Kidney (tissue), 14 donors: ENCODE results near the gene GABARAP. TPM values are rescaled to one million over a fixed set of nuclear protein-coding genes. Genes with fewer than 3 reads are reported as not detected.

Experiments
- DNase-seq, 5 donors: peaks; one replicate each; pipeline ENCODE4 v3.0.0-alpha.2; 2013 to 2020
- FAIRE-seq: peaks from 2 replicates; lab custom pipeline; 2012; peaks lifted over from hg19 to GRCh38; lab: Jason Lieb, UNC
- H3K27ac ChIP-seq, 2 donors: one replicate each; pipeline ENCODE4 v1.7.0; 2013; ENCODE audit warnings: low read depth in 2 of 2, low read length in 2 of 2, inconsistent platforms in 1 of 2
- H3K27me3 ChIP-seq: one replicate; pipeline ENCODE4 v1.7.1; 2013; ENCODE audit warnings: low read length, inconsistent platforms; ENCODE audit not compliant: control insufficient read depth, insufficient read depth
- H3K36me3 ChIP-seq, 3 donors: one replicate each; pipeline versions ENCODE4 v1.7.0 to v1.7.1; 2013; ENCODE audit warnings: low read length in 3 of 3, control low read depth in 1 of 3, inconsistent platforms in 1 of 3; ENCODE audit not compliant: insufficient read depth in 3 of 3, control insufficient read depth in 2 of 3
- H3K4me1 ChIP-seq, 3 donors: one replicate each; pipeline versions ENCODE4 v1.7.0 to v1.7.1; 2013; ENCODE audit warnings: low read length in 3 of 3, inconsistent platforms in 1 of 3, low read depth in 1 of 3; ENCODE audit not compliant: control insufficient read depth in 2 of 3, insufficient read depth in 2 of 3
- H3K4me3 ChIP-seq, 3 donors: one replicate each; pipeline versions ENCODE4 v1.7.0 to v1.8.1; 2013; ENCODE audit warnings: low read length in 3 of 3, control low read depth in 1 of 3, inconsistent platforms in 1 of 3
- H3K9ac ChIP-seq, 3 donors: one replicate each; pipeline versions ENCODE4 v1.7.0 to v1.7.1; 2013; ENCODE audit warnings: low read length in 3 of 3, control low read depth in 1 of 3, inconsistent platforms in 1 of 3
- H3K9me3 ChIP-seq, 3 donors: one replicate each; pipeline versions ENCODE4 v1.7.0 to v1.7.1; 2013; ENCODE audit warnings: low read length in 3 of 3, control low read depth in 1 of 3, inconsistent platforms in 1 of 3; ENCODE audit not compliant: control insufficient read depth in 2 of 3, insufficient read depth in 1 of 3
- CTCF ChIP-seq: IDR thresholded peaks from 3 replicates; pipeline ENCODE4 v1.5.1; 2012; ENCODE audit warnings: mild to moderate bottlenecking, moderate library complexity, borderline replicate concordance; ENCODE audit not compliant: insufficient read depth; ENCODE audit errors: extremely low read depth
- intact Hi-C: fragments of 100-400 bp; cut with DNase I; formaldehyde crosslinking; loops from one replicate; pipeline ENCODE4 v1.11.1; 2022
- polyA plus RNA-seq: library from polyadenylated mRNA; stranded (reverse); fragments of 350-450 nt; fragmentation: Illumina TruSeq; extraction: RNeasy Lipid Tissue Mini Kit (QIAGEN cat#74804); gene quantifications from one replicate; pipeline ENCODE4 v1.2.3, GENCODE V29; 2014; ENCODE audit warnings: low read depth, low replicate concordance; ENCODE audit not compliant: insufficient read depth
- total RNA-seq: library from RNA; stranded (reverse); fragmentation: NEBNext Ultra II Directional; extraction: Animal tissue kit (Norgen Biotek cat#: 25700); gene quantifications from one replicate; pipeline ENCODE4 v1.2.1, GENCODE V29; 2021
- donor health status: control.
- donor health status: control.
- donor health status: control.
- donor health status: control.
- donor health status: control.
- donor health status: DM: yes; HTN: yes; CAD: no.
- donor health status: Normal renal cell carcinoma (clear cell type).

The GABARAP gene
- total and polyA plus RNA-seq, 2 donors from 2014 or later: 477 to 1,483 TPM

GRCh38 chr17:7279448-7279847, 37.2 kb upstream of the GABARAP start:
- TF ChIP-seq CTCF: no peak
- intact Hi-C loops: no loop called here
- H3K27ac ChIP-seq: no peak overlapping the region
- no peak for FAIRE-seq
- no peaks in the 10 kb centered on the region for H3K9me3 ChIP-seq
- no peaks in the 10 kb centered on the region for H3K27me3 ChIP-seq
- no peak overlapping the region for H3K9ac ChIP-seq
- DNase-seq: no peak
- H3K4me3 ChIP-seq: no peak overlapping the region
- no peaks in the 10 kb centered on the region for H3K36me3 ChIP-seq
- H3K4me1 ChIP-seq: peaks cover 0 to 14% (median 0%) of the 10 kb centered on the region in 3 donors

GRCh38 chr17:7266784-7267183, 24.5 kb upstream of the GABARAP start:
- Histone ChIP-seq H3K9ac (no peak overlapping the region), H3K27ac (no peak overlapping the region), H3K9me3 (no peaks in the 10 kb centered on the region), H3K4me1 (peaks cover 0 to 11% (median 0%) of the 10 kb centered on the region in 3 donors), H3K27me3 (no peaks in the 10 kb centered on the region), H3K4me3 (no peak overlapping the region), H3K36me3 (no peaks in the 10 kb centered on the region)
- intact Hi-C loops: no loop called here
- FAIRE-seq: no peak
- no peak for TF ChIP-seq CTCF
- no peak for DNase-seq

- H3K4me1 ChIP-seq: peaks cover 0 to 21% (median 3%) of the 10 kb centered on the region in 3 donors
- intact Hi-C loops: no loop called here
- TF ChIP-seq CTCF: no peak
- peak overlapping the region; percentile 88 to 89 for H3K27ac ChIP-seq
- FAIRE-seq (no peak), DNase-seq (no peak)
- H3K9me3 ChIP-seq: no peaks in the 10 kb centered on the region
- H3K4me3 ChIP-seq: peak overlapping the region in 1 of 3 donors; percentile 74
- no peaks in the 10 kb centered on the region for H3K27me3 ChIP-seq
- H3K36me3 ChIP-seq: peaks cover 0 to 2% (median 0%) of the 10 kb centered on the region in 3 donors
- no peak overlapping the region for H3K9ac ChIP-seq
These were observed 21.5 kb upstream of the GABARAP start for GRCh38 chr17:7263801-7264078.
